ENCODE results near the gene MCF2L.

DNA sequence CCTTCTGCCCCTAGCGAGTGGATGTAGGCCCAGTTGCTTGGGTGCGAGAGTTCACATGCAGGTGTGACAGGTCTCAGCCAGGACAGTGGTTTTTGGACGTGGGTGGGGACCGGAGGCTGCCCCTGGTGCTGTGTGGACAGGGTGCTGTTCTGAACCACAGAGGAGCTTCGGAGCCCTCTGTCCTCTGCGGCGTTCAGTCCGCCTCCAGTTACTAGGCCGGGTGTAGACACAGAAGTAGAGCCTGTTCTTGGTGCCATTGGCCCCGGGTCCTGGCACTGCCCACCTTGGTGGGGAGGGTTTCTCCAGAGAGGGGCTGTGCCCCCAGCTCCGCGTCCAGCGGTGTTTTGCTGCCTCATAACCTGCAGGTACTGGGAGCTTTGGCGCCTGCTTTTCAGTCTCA is 52.4 kb downstream of the MCF2L start:
- TF ChIP-seq, protein P1, sequence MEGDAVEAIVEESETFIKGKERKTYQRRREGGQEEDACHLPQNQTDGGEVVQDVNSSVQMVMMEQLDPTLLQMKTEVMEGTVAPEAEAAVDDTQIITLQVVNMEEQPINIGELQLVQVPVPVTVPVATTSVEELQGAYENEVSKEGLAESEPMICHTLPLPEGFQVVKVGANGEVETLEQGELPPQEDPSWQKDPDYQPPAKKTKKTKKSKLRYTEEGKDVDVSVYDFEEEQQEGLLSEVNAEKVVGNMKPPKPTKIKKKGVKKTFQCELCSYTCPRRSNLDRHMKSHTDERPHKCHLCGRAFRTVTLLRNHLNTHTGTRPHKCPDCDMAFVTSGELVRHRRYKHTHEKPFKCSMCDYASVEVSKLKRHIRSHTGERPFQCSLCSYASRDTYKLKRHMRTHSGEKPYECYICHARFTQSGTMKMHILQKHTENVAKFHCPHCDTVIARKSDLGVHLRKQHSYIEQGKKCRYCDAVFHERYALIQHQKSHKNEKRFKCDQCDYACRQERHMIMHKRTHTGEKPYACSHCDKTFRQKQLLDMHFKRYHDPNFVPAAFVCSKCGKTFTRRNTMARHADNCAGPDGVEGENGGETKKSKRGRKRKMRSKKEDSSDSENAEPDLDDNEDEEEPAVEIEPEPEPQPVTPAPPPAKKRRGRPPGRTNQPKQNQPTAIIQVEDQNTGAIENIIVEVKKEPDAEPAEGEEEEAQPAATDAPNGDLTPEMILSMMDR (IDR thresholded peaks at IDR 0.05; ENCODE audit: insufficient read depth, low read length), result no peak
- TF ChIP-seq SPI1 (IDR thresholded peaks at IDR 0.05; ENCODE audit: borderline replicate concordance, low read depth), result no peak
- no peak for TF ChIP-seq POLR2AphosphoS5 (IDR thresholded peaks at IDR 0.05; ENCODE audit: low read depth)
- TF ChIP-seq, protein P2, sequence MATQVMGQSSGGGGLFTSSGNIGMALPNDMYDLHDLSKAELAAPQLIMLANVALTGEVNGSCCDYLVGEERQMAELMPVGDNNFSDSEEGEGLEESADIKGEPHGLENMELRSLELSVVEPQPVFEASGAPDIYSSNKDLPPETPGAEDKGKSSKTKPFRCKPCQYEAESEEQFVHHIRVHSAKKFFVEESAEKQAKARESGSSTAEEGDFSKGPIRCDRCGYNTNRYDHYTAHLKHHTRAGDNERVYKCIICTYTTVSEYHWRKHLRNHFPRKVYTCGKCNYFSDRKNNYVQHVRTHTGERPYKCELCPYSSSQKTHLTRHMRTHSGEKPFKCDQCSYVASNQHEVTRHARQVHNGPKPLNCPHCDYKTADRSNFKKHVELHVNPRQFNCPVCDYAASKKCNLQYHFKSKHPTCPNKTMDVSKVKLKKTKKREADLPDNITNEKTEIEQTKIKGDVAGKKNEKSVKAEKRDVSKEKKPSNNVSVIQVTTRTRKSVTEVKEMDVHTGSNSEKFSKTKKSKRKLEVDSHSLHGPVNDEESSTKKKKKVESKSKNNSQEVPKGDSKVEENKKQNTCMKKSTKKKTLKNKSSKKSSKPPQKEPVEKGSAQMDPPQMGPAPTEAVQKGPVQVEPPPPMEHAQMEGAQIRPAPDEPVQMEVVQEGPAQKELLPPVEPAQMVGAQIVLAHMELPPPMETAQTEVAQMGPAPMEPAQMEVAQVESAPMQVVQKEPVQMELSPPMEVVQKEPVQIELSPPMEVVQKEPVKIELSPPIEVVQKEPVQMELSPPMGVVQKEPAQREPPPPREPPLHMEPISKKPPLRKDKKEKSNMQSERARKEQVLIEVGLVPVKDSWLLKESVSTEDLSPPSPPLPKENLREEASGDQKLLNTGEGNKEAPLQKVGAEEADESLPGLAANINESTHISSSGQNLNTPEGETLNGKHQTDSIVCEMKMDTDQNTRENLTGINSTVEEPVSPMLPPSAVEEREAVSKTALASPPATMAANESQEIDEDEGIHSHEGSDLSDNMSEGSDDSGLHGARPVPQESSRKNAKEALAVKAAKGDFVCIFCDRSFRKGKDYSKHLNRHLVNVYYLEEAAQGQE (IDR thresholded peaks at IDR 0.05; ENCODE audit: insufficient replicate concordance, low read depth), result no peak

Measured in HL-60 (cell line).